Fibroblast of upper back skin (primary cell): ENCODE results near the gene NEK4.
"Not testable (repeated sequence)": the region's sequence is repeated elsewhere in the genome, so short reads cannot be mapped to it uniquely, and the experiment has no call there.

Experiments
- DNase-seq: peaks from one replicate; pipeline ENCODE4 v3.0.0-alpha.2; 2013

NEK4 gene

GRCh38 chr3:52730681-52731080 is 40.1 kb downstream of the NEK4 start:
- DNase-seq, result no peak

DNA sequence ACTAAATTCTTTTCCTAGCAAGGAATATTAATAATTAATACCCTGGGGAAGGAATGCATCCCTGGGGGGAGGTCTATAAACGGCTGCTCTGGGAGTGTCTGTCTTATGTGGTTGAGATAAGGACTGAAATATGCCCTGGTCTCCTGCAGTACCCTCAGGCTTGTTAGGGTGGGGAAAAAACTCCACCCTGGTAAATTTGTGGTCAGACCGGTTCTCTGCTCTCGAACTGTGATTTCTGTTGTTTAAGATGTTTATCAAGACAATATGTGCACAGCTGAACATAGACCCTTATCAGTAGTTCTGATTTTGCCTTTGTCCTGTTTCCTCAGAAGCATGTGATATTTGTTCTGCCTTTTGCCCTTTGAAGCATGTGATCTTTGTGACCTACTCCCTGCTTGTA is 42.0 kb downstream of the NEK4 start:
- not testable (repeated sequence) for DNase-seq

DNA sequence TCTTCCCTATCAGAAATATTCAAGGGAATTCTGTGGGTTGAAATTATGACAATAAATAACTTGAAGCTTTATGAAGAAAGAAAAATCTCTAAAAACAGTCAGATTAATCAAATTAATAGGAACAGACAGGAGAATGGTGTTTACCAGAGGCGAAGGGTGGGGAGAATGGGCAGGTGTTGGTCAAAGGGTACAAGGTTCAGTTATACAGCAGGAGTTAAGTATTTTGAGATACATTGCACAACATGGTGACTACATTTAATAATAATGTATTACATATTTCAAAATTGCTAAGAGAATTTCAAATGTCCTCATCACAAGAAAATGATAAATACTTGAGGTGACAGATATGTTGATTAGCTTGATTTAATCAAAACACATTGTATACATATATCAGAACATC is 46.2 kb downstream of the NEK4 start:
- no peak for DNase-seq

DNA sequence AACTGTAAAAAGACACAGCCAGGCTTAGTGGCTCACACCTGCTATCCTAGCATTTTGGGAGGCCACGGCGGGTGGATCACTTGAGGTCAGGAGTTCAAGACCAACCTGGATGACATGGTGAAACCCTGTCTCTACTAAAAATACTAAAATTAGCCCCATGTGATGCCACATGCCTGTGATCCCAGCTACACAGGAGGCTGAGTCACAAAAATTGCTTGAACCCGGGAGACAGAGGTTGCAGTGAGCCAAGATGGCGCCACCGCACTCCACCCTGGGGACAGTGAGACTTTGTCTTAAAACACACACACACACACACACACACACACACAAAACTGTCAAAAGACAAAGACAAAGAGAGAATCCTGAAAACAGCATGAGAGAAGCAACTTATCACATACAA is 46.8 kb downstream of the NEK4 start:
- DNase-seq, result no peak

DNA sequence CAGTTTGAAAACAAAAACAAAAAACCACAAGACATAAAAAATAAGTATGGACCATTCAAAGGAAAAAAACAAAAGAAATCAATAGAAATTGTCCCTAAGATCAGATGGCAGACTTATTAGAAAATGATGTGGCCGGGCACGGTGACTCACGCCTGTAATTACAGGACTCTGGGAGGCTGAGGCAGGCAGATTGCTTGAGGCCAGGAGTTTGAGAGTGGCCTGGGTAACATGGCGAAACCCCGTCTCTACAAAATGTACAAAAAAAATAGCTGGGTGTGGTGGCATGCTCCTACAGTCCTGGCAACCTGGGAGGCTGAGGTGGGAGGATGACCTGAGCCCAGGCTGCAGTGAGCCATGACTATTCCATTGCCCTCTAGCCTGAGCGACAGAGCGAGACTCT is 48.2 kb downstream of the NEK4 start:
- DNase-seq, result no peak

- no peak for DNase-seq
Observed at GRCh38 chr3:52721730-52722008, 49.1 kb downstream of the NEK4 start.

GRCh38 chr3:52721002-52721729 is 49.6 kb downstream of the NEK4 start:
- no peak for DNase-seq

DNA sequence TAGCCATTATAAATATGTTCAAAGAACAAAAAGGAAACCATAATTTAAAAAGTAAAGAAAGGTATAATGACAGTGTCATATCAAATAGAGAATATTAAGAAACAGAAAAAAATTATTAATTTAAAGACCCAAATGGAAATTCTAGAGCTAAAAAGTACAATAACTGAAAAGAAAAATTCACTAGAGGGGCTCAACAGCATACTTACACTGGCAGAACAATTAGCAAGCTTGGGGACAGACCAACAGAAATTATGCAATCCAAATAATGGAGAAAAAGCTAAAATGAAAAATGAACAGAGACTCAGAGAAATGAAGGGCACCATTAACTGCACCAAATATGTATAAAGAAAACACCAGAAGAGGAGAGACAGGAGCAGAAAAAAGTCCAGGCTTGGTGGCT is 51.1 kb downstream of the NEK4 start:
- DNase-seq, result no peak

GRCh38 chr3:52715714-52716305 is 54.9 kb downstream of the NEK4 start:
- DNase-seq, result no peak

DNA sequence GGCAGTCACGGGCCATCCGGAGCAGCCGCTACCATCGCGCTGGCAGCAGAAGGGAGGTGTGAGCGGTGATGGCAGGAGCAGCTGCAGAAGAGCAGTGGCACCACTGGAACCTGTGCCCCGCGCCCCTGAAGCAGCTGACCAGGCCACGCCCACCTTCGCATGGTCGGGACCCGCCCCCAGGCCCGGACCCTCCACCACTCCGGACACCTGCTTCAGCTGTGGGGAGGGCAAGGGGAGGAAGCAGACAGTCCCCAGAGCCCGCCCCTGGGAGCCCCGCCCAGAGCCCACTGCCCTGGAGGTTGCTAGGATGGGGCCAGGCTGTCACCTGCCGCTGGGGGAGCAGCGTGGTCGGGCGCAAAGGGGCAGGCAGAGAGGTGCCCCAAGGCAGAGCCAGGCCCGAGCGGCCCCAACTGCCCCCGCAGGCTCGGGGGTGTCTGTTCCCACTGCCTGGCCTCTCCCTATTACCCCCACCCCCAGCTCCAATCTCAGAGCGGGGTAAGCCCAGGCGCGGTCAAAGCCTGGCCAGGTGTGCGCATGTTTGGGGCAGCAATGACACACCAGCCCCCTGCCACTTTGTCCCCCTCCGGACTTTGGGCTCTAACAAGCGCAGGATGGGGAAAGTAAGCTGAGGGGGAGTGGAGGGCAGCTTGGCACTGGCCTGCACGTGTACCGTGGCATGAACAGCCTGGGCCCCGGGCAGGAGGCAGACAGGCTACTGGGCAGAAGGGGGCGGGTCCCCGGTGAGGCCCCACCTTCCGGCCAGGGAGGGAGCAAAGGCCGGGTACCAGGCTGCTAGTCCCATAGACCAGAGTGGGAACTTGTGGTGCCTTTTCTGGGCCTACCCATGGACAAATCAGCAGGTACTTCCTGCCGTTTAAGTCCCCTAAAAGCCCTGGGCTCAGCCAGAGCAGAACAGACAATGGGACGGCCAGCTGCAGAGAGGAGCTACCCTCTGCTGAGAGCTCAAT is 56.1 kb downstream of the NEK4 start:
- no peak for DNase-seq

DNA sequence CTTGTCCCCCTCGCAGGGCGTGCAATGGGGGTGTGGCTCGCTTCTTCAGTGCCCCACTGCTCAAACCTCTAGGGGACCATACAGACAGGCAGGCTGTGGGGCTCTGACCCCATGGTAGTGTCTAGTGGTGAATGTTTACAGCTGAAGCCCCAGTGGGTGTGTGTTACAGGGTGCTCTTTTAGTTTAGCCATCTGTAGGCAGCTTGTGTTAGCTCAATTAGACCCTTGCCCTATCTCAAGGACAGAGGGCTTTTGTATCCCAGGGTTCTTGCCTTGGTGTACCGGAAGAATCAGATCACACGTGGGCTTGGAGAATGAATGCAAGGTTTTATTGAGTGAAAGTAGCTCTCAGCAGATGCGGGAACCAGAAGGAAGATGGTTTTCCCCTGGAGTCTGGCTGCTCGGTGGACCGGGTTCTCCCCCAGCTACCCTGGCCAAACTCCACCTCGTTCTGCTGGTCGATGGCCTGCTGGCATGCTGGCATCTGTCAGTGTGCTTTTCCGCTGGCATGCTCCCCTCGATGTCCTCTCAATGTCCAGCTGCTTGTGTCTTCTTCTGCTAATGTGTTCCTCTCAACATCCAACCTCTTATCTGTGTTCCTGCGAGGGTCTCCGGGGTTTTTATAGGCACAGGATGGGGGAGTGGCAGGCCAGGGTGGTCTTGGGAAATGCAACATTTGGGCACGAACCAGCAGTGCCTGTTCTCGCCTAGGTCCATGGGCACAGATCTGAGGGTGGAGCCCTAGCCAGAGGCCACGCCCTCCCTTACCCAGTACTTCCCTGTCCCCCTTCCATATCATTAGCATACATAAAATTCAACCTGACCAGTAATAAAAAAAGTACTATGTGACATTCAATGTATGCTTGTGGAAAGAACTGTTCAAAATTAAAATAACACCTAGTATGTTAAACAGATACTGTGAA is 58.2 kb downstream of the NEK4 start:
- no peak for DNase-seq

DNA sequence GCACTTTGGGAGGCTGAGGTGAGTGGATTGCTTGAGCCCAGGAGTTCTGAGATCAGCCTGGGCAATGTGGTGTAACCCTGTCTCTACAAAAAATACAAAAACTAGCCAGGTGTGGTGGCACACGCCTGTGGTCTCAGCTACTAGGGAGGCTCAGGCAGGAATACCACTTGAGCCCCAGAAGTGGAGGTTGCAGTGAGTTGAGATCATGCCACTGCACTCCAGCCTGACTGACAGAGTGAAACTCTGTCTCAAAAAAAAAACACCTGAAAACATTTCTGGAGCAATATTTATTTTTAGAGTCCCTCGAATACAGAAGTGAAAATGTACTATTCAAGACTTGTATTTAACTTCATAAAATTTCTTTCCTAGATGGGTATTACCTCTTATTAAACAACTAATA is 60.2 kb downstream of the NEK4 start:
- DNase-seq, result no peak

GRCh38 chr3:52707585-52707984 is 63.2 kb downstream of the NEK4 start:
- DNase-seq, result no peak

- peak; percentile 79 for DNase-seq
Observed at GRCh38 chr3:52705688-52706686, 64.8 kb downstream of the NEK4 start, which contains the start of the genes GLT8D1 and SPCS1. GLT8D1 (minus strand) TSS chr3:52705791; CDS start chr3:52700460, 5,331 bp downstream. SPCS1 (plus strand) TSS chr3:52706106; CDS start chr3:52706247, 141 bp downstream.

DNA sequence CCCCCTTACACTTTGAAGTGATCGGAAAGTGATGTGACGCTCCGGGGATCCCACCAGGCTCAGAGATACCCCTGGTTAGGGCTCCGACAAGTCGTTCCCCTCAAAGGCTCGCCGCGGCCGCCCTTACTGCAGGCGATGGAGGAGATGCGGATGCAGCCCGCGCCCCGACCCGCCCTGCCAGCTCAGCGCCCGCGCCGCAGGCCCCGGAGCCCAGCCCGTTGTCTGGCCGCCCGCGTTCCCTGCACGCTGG is 65.4 kb downstream of the NEK4 start:
- no peak for DNase-seq

DNA sequence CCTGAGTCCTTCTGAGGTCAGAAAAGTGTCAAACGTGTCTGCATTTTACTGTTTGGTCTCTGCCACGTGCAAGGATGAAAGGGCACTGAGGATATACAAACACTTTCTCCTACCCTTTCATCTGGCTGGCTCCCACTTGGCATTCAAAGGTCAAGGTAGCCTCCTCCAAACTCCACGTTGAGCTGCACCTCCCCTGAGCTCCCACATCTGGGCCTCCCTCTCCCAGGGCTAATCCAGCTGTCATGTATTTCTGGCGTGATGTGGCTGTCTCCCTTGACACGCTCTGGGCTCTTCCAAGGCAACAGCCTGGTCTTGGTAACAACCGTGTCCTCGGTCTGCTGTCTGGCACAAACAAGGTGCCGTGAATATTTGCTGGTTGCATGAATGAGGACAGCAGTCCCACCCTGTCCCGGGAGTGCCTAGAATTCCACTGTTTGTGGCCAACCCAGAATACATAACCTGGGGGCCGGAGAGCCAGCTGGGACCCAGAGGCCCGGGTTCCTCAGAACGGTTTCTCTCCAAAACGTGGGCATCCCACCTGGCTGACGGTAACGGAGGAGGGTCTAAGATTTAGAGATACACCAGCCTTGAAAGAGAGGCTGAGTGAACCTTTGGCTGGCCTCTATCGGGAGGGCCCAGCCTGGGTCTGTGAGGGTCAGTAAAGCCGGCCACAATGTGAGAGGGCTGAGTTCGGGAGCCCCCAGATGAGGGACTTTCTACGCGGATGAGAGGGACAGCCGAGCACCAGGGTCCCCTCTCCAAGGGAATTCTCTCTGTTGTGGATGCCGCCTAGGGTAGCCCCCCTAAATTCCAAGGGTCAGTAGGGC is 65.9 kb downstream of the NEK4 start:
- DNase-seq, result peak; percentile 18

GRCh38 chr3:52703341-52703740 is 67.4 kb downstream of the NEK4 start:
- DNase-seq, result no peak

DNA sequence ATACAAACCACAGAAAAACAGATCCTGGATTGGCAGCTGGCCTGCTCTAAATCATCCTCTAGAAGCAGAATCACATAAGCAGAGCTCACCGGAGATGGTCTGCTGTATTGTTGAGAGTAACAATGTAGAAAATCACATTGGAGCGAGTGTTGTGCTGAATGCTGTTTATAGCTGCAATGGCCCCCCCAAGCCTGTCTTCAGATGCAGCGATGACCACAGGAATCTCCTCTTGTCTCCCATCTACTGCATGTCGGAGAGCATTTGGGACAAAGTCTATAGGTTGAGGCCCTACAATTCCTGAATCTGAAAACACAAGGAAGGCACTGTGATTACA is 73.1 kb downstream of the NEK4 start:
- DNase-seq, result no peak

- DNase-seq, result no peak
Observed at GRCh38 chr3:52696830-52697631, 73.7 kb downstream of the NEK4 start.
